Activated T-cell treated with anti-CD3 and anti-CD28 coated beads, Interleukin-2, amount 50 U/mL, for 72 hours (primary cell): ENCODE data around the gene MIDN. TPM values are rescaled to one million over a fixed set of nuclear protein-coding genes. Genes with fewer than 3 reads are reported as not detected.
"Not testable (repeated sequence)": the region's sequence is repeated elsewhere in the genome, so short reads cannot be mapped to it uniquely, and the experiment has no call there.

ENCODE experiments used
- ATAC-seq, 2 donors: fragments of 150-1000 bp; cut with Tn5 transposase; replicated peaks in 1 of 2; 2 replicates each; pipeline ENCODE4 v1.10.0; 2021; ENCODE audit warnings: moderate library complexity in 2 of 2, mild to moderate bottlenecking in 1 of 2
- DNase-seq, 2 donors: peaks; one replicate each; pipeline ENCODE4 v3.0.0; 2021 to 2022; ENCODE audit warnings: mixed read lengths in 1 of 2
- H3K27ac Mint-ChIP-seq: one replicate; pipeline ENCODE4 v1.8.0; 2022; ENCODE audit warnings: mild to moderate bottlenecking, moderate library complexity, mixed read lengths
- H3K27me3 Mint-ChIP-seq: one replicate; pipeline ENCODE4 v1.8.0; 2022; ENCODE audit warnings: low read depth, mixed read lengths
- H3K36me3 Mint-ChIP-seq, 2 donors: one replicate each; pipeline ENCODE4 v1.8.0; 2022; ENCODE audit warnings: mixed read lengths in 2 of 2, mild to moderate bottlenecking in 1 of 2; ENCODE audit not compliant: insufficient read depth in 2 of 2
- H3K4me1 Mint-ChIP-seq: one replicate; pipeline ENCODE4 v1.8.0; 2022; ENCODE audit warnings: low read depth, mixed read lengths
- H3K4me3 Mint-ChIP-seq, 2 donors: one replicate each; pipeline ENCODE4 v1.8.0; 2022; ENCODE audit warnings: mild to moderate bottlenecking in 2 of 2, mixed read lengths in 2 of 2, moderate library complexity in 2 of 2
- H3K9me3 Mint-ChIP-seq, 2 donors: one replicate each; pipeline ENCODE4 v1.8.0; 2022; ENCODE audit warnings: mixed read lengths in 2 of 2
- total RNA-seq, 2 donors: library from RNA; stranded (reverse); gene quantifications; one replicate each; pipeline ENCODE4 v1.2.3, GENCODE V29; 2022

MIDN gene
- 10 to 100 TPM; 72.3 to 75.4 TPM for total RNA-seq

DNA sequence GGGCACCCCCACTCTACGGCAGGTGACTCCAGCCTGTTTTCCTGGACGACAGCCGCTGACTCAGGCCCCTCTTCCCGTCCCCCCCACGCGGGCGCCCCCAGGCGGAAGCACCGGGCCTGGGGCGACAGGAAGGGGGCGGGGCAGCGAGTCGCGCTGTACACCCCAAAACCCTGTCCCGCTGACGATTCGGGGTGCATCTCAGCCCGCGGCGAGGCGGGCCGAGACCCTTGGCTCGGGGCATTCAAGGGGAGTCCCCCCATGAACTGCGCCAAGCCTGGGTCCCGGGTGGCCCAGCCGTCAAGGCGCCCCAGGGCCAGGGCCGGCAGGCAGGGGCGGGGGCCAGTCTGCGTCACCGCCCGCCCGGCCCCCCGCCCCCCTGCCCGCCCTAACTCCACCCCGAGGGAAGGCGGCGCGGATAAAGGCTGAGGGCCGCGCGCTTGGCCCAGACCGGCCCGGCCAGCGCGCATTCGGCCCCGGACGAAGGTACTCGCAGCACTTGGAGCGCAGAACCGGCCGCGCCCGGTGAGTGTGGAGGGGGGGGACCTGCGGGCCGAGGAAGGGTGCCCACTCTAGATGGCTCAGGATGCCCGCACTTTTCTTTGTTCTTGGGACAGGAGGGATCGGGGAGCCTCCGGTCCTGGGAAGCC lies at the start of gene MIDN:
Gene MIDN, plus strand, starts transcription at position 445 of the 647 bp plus-strand sequence. CDS start 1,714 bp downstream, outside the sequence.
- Mint-ChIP-seq H3K27me3 (no peaks in the 10 kb centered on the region), H3K9me3 (no peaks in the 10 kb centered on the region), H3K27ac (peak within 1 kb of the TSS; percentile 81), H3K4me1 (peaks cover 12% of the 10 kb centered on the region), H3K36me3 (peaks cover 8 to 10% of the 10 kb centered on the region in 2 donors), H3K4me3 (peak within 1 kb of the TSS; percentile 77 to 81)
- DNase-seq: peak; percentile 82 to 87
- ATAC-seq: peak; percentile 27 to 36

DNA sequence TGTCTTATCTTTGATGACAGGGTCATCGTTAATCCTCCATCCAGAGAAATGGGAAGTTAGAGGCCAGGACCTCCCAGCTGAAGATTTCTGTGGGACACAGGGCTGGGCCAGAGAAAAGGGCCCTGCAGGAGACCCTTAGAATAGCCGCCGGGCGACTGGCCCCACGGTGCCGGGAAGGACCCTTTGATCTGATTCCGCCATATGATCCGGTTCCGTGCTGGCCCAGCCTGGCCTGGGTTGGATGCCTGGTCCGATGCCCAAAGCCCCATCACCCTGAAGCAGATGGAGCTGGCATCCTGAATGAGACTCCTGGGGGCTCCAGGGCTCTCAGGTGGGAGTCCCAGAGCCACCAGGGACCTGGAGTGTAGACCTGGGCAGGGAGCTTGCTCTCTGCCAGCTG lies 48.9 kb upstream of the MIDN start:
- Mint-ChIP-seq H3K9me3 (no peaks in the 10 kb centered on the region), H3K27me3 (no peaks in the 10 kb centered on the region), H3K4me1 (peaks cover 16% of the 10 kb centered on the region), H3K27ac (no peak overlapping the region), H3K4me3 (no peak overlapping the region), H3K36me3 (no peaks in the 10 kb centered on the region)
- no peak for ATAC-seq
- no peak for DNase-seq

DNA sequence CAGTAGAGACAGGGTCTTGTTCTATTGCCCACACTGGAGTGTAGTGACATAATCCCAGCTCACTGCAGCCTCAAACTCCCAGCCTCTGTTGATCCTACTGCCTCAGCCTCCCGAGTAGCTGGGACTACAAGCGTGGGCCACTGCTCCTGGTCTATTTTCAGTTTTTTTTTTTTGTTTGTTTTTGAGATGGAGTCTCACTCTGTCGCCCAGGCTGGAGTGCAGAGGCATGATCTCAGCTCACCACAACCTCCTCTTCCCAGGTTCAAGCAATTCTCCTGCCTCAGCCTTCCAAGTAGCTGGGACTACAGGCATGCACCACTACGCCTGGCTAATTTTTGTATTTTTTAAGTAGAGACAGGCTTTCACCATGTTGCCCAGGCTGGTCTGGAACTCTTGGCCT lies 47.8 kb upstream of the MIDN start:
- ATAC-seq, H3K4me3 Mint-ChIP-seq, H3K36me3 Mint-ChIP-seq, H3K27me3 Mint-ChIP-seq, H3K27ac Mint-ChIP-seq, DNase-seq, H3K9me3 Mint-ChIP-seq: not testable (repeated sequence)
- H3K4me1 Mint-ChIP-seq: peaks cover 22% of the 10 kb centered on the region

DNA sequence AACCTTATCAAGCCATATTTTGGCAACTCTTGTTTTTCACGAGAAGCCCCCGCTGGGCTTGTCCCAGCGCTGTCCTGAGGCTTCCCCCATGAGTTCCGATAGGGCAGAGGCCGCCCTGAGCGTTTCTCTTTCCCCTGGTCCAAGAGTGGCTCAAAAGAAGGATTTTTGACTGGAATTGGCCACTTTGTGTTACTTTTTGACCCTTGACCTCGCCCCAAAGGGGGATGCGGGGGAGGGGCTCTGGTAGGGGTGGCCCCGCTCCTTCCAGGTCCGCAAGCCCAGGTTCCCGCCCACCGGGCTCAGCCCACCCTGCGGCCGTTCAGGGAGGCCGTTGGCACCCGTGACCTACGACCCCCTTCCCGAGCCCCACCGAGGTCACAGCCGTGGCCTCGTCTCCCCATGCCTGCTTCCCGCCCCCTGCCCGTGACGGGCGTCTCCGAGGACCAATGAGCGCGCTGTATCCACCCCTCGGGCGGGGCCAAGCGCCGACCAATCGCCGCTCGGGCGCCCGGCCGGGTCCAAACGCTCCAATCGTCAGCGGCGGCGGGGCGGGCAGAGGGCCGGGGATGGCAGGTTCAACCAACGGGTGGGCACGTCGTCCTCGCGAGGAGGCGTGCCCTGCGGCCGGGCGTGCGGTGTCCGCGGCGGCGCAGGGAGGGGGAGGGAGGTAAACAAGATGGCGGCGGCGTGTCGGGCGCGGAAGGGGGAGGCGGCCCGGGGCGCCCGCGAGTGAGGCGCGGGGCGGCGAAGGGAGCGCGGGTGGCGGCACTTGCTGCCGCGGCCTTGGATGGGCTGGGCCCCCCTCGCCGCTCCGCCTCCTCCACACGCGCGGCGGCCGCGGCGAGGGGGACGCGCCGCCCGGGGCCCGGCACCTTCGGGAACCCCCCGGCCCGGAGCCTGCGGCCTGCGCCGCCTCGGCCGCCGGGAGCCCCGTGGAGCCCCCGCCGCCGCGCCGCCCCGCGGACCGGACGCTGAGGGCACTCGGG lies 43.0 kb upstream of the MIDN start, which contains the start of gene STK11:
Gene STK11, plus strand, starts transcription at position 665 of the 986 bp plus-strand sequence. CDS start 1,136 bp downstream, outside the sequence.
- peak within 1 kb of the TSS; percentile 99 for H3K4me3 Mint-ChIP-seq

DNA sequence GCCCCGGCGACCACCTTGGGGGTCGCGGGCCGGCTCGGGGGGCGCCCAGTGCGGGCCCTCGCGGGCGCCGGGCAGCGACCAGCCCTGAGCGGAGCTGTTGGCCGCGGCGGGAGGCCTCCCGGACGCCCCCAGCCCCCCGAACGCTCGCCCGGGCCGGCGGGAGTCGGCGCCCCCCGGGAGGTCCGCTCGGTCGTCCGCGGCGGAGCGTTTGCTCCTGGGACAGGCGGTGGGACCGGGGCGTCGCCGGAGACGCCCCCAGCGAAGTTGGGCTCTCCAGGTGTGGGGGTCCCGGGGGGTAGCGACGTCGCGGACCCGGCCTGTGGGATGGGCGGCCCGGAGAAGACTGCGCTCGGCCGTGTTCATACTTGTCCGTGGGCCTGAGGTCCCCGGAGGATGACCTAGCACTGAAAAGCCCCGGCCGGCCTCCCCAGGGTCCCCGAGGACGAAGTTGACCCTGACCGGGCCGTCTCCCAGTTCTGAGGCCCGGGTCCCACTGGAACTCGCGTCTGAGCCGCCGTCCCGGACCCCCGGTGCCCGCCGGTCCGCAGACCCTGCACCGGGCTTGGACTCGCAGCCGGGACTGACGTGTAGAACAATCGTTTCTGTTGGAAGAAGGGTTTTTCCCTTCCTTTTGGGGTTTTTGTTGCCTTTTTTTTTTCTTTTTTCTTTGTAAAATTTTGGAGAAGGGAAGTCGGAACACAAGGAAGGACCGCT lies 42.1 kb upstream of the MIDN start:
- DNase-seq: peak in 1 of 2 donors; percentile 27
- H3K27ac Mint-ChIP-seq: peak overlapping the region; percentile 97

More for the DNA sequence above, 43.0 kb upstream of the MIDN start, which contains the start of gene STK11:
- H3K9me3 Mint-ChIP-seq: no peaks in the 10 kb centered on the region
- peaks cover 5 to 11% of the 10 kb centered on the region in 2 donors for H3K36me3 Mint-ChIP-seq
- peaks cover 49% of the 10 kb centered on the region for H3K4me1 Mint-ChIP-seq
- ATAC-seq (peak; percentile 95 to 96), DNase-seq (peak; percentile 100)
- H3K27me3 Mint-ChIP-seq: no peaks in the 10 kb centered on the region
- H3K27ac Mint-ChIP-seq: peak within 1 kb of the TSS; percentile 97

DNA sequence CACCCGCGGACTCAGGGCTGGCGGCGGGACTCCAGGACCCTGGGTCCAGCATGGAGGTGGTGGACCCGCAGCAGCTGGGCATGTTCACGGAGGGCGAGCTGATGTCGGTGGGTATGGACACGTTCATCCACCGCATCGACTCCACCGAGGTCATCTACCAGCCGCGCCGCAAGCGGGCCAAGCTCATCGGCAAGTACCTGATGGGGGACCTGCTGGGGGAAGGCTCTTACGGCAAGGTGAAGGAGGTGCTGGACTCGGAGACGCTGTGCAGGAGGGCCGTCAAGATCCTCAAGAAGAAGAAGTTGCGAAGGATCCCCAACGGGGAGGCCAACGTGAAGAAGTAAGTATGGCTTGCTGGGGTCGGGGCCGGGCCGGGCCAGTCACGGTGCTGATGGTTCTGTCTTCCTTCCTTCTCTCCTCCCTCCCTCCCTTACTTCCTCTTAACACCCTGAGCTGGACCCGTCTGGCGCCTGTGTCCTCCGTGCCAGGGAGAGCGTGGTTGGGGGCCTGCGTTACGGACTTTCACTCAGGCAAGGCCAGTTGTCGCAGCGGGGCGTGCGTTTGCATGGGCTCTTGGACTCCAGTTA lies 41.4 kb upstream of the MIDN start:
- Mint-ChIP-seq H3K27ac (peak overlapping the region; percentile 97), H3K9me3 (no peaks in the 10 kb centered on the region), H3K4me3 (peak overlapping the region; percentile 99), H3K4me1 (peaks cover 60% of the 10 kb centered on the region), H3K36me3 (peaks cover 5 to 14% of the 10 kb centered on the region in 2 donors), H3K27me3 (no peaks in the 10 kb centered on the region)
- peak; percentile 28 to 34 for DNase-seq
- no peak for ATAC-seq

More for the DNA sequence above, 42.1 kb upstream of the MIDN start:
- Mint-ChIP-seq H3K4me3 (peak overlapping the region; percentile 99), H3K9me3 (no peaks in the 10 kb centered on the region), H3K36me3 (peaks cover 5 to 11% of the 10 kb centered on the region in 2 donors), H3K27me3 (no peaks in the 10 kb centered on the region), H3K4me1 (peaks cover 56% of the 10 kb centered on the region)
- ATAC-seq: no peak

DNA sequence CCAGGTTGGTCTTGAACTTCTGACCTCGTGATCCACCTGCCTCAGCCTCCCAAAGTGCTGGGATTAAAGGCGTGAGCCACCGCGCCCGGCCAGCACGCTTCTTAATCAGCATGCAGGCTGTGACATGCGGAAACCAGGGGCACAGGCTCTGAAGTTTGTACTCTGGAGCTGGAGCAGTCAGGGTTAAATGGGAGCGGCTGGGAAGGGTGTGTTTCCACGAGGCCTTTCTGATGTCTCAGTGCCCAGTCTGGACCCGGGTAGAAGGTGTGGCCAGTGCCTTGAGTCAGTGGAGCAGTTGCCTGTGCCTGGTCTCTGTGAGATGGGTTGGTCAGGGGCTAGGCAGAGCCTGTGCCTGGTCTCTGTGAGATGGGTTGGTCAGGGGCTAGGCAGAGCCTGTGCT lies 39.6 kb upstream of the MIDN start:
- H3K27ac Mint-ChIP-seq, ATAC-seq, H3K27me3 Mint-ChIP-seq, H3K9me3 Mint-ChIP-seq, DNase-seq: not testable (repeated sequence)
- peak overlapping the region in 1 of 2 donors; percentile 99 for H3K4me3 Mint-ChIP-seq
- peaks cover 58% of the 10 kb centered on the region for H3K4me1 Mint-ChIP-seq
- peaks cover 9 to 22% of the 10 kb centered on the region in 2 donors for H3K36me3 Mint-ChIP-seq

DNA sequence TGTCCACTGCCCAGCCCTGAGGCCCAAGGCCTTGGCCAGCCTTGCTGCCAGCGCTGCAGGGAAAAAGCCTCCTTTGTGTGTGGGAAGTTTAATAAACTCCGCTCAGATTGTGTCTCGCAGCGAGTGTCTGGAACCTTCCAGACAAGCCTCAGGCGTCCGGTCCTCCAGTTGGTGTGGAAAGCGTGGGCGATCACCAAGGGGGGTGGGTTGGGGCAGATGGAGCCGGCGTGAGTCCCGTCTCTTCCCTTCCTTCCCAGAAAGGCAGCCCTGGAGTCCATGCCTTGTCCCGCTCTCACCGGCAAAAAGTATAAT lies 38.2 kb upstream of the MIDN start:
- Mint-ChIP-seq H3K27me3 (no peaks in the 10 kb centered on the region), H3K36me3 (peaks cover 9 to 23% of the 10 kb centered on the region in 2 donors), H3K9me3 (no peaks in the 10 kb centered on the region), H3K4me1 (peaks cover 55% of the 10 kb centered on the region), H3K27ac (no peak overlapping the region), H3K4me3 (no peak overlapping the region)
- ATAC-seq (no peak), DNase-seq (no peak)

DNA sequence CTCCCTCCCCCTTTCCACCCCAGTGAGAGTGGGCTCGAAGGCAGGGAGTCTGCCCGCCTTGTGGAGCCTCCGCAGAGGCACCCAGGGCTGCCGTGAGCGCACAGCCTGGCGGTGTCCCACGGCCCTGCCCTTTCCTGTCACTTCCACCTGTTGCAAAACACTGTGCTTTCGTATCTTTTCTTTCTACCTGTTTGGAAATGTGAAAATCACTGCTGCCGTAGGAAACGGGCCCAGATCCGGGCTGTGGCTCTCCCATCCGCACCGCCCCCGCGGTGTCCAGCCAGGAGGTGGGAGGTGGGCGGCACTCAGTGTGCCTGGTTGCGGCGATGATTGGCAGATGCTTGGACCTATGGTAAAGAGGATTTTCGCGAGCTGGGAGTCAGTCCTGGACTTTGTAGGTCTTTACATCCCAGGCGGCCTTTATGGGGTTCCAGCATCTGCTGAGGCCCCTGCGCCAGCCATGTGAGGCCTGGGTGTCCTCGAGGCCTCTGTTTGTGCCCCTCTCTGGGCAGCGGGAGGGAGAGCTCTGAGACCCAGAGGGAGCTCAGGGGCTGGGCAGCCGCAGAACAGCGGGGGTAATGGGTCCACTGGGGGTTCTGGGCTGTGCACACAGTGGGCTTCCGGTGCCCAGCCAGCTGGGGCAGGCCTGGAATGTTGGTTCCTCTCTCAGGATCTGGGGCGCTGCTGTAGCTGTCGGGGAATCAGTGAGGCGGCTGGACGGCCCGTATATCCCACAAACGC lies 36.7 kb upstream of the MIDN start:
- Mint-ChIP-seq H3K27me3 (no peaks in the 10 kb centered on the region), H3K9me3 (no peaks in the 10 kb centered on the region), H3K4me1 (peaks cover 54% of the 10 kb centered on the region), H3K4me3 (peak overlapping the region in 1 of 2 donors; percentile 6), H3K27ac (no peak overlapping the region), H3K36me3 (peaks cover 9 to 21% of the 10 kb centered on the region in 2 donors)
- ATAC-seq: no peak
- DNase-seq: no peak

DNA sequence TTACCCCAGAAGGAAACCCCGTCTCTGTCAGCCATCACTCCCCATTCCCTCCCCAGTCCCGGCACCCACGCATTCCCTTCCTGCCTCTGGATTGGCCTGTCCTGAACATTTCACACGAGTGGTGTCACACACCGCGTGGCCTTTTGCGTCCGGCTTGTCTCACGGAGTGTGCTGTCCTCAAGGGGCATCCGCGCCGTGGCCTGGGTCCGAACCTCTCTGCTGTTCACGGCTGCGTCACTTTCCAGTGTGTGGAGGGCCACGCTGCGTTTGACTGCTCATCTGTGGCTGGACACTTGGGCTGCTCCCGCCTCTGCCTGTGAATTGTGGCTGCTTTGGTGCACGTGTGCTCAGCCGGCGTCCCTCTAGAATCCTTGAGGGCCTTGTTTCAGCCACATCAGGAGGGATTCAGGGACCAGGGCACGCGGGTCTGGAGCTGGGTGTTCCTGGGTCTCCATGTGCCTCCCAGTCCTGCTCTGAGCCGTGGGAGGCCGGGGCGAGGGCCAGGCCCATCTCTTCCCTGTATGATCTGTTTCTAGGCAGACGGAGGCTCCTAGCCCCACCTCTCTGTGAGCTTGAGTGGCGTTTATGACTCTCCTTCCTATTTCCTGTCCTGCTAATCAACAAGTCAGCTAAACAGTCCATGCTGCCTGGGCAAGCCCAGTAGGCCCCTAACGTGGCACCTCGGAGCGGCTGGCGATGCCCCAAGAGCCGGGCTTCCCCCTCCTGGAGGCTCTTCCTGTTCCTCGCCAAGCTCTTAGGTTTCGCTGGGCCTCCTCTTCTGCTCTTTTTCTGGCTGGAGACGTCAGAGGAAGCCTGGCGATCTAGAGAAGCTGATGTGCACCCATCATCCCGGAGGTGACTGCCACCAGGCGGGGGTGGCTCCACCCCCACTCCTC lies 34.7 kb upstream of the MIDN start:
- Mint-ChIP-seq H3K27me3 (no peaks in the 10 kb centered on the region), H3K9me3 (no peaks in the 10 kb centered on the region), H3K4me3 (peak overlapping the region; percentile 85 to 96), H3K36me3 (peaks cover 6 to 13% of the 10 kb centered on the region in 2 donors), H3K27ac (peak overlapping the region; percentile 99), H3K4me1 (peaks cover 40% of the 10 kb centered on the region)
- DNase-seq (peak; percentile 58 to 65), ATAC-seq (peak; percentile 89 to 93)

DNA sequence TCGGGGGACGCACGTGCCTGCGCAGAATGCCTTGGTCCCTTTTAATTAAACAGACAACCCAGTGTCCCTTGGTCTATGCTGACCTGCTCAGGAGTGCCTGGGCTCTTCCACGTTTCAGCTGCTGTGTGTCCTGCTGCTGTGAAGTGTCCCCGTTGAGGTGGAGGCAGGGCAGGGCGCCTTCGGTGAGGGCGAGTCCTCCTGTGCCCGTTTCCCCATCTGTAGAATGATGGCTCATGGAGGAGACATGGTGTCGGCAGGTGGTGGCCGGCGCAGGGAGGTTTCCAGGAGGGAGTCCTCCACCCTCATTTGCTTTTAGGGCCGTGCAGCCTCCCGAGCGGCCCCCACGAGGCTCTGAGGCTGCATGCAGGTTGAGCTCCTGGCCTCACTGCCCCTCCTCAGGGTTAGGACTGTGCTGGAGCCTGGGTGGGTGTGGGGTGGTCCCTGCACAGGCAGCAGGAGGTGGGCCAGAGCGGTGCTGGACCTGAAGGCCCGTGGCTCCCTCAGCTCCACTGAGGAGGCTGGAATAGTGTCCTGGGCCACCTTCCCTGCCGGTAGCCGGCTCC lies 34.0 kb upstream of the MIDN start:
- H3K4me1 Mint-ChIP-seq: peaks cover 39% of the 10 kb centered on the region
- peaks cover 6 to 13% of the 10 kb centered on the region in 2 donors for H3K36me3 Mint-ChIP-seq
- ATAC-seq (no peak), DNase-seq (no peak)
- peak overlapping the region; percentile 85 to 96 for H3K4me3 Mint-ChIP-seq
- no peaks in the 10 kb centered on the region for H3K9me3 Mint-ChIP-seq
- no peaks in the 10 kb centered on the region for H3K27me3 Mint-ChIP-seq
- peak overlapping the region; percentile 99 for H3K27ac Mint-ChIP-seq
